K562 (cell line): ENCODE data around the gene TACR2. TPM values are rescaled to one million over a fixed set of nuclear protein-coding genes. Genes with fewer than 3 reads are reported as not detected.

Experiments used
- ATAC-seq: fragments of 200-7000 bp; cut with Tn5 transposase; 3 replicates; pipeline ENCODE4 v1.9.1; 2020; ENCODE audit warnings: moderate library complexity
- BruUV-seq: library from RNA; stranded (reverse); fragments of 400-500 nt; replicated peaks from 2 replicates; lab custom pipeline; 2021; lab: Mats Ljungman, UMichigan
- CTCF ChIA-PET: fragments of 300-600 bp; formaldehyde crosslinking; extraction: SDS; loops from one replicate; lab custom pipeline; 2021; ENCODE audit warnings: low intra/inter-chr PET ratio; lab: Yijun Ruan, JAX
- POLR2A ChIA-PET: fragments of 300-600, 350-650 bp; sonication (Branson Sonifier 250); formaldehyde crosslinking; extraction: SDS; loops from one replicate; lab custom pipeline; 2021; ENCODE audit warnings: antibody characterized with exemption, inconsistent platforms; lab: Yijun Ruan, JAX
- DNase-seq, 4 experiments: peaks; one replicate each; pipeline versions ENCODE4 v3.0.0 to v3.0.0-alpha.2; 2011 to 2018; ENCODE audit warnings: low spot score in 3 of 4, mixed read lengths in 3 of 4; ENCODE audit errors: extremely low read depth in 1 of 4
- FAIRE-seq: peaks from 2 replicates; lab custom pipeline; 2011; peaks lifted over from hg19 to GRCh38; lab: Jason Lieb, UNC
- H2AFZ ChIP-seq: 2 replicates; pipeline ENCODE4 v1.6.0; 2011; ENCODE audit warnings: low read depth, low read length, control low read depth, inconsistent platforms
- H3K27ac ChIP-seq: fragments of 200-600 bp; 3 replicates; pipeline ENCODE4 v1.8.0; 2011; ENCODE audit warnings: low read depth, mild to moderate bottlenecking, control low read depth, inconsistent platforms, low read length, moderate library complexity, mixed read lengths; ENCODE audit errors: extremely low read depth
- H3K27me3 ChIP-seq, 2 experiments: fragments of 300-600 bp in 1 of 2; 2 replicates in 1 of 2; 3 replicates in 1 of 2; pipeline versions ENCODE4 v1.6.0 to v1.8.0; 2011; ENCODE audit warnings: inconsistent platforms in 2 of 2, low read length in 2 of 2, mild to moderate bottlenecking in 1 of 2, mixed read lengths in 1 of 2, moderate library complexity in 1 of 2; ENCODE audit not compliant: control insufficient read depth in 2 of 2, insufficient read depth in 2 of 2
- H3K36me3 ChIP-seq: fragments of 300-600 bp; 3 replicates; pipeline ENCODE4 v1.8.0; 2011; ENCODE audit warnings: mild to moderate bottlenecking, low read length, inconsistent platforms; ENCODE audit not compliant: control insufficient read depth, insufficient read depth
- H3K4me1 ChIP-seq, 2 experiments: fragments of 200-600 bp in 1 of 2; replicated peaks in 1 of 2; 2 replicates in 1 of 2; 3 replicates in 1 of 2; pipeline versions ENCODE4 v1.5.1 to v1.8.0; 2011; ENCODE audit warnings: inconsistent platforms in 2 of 2, low read length in 2 of 2, mild to moderate bottlenecking in 1 of 2, mixed read lengths in 1 of 2, moderate library complexity in 1 of 2; ENCODE audit not compliant: control insufficient read depth in 2 of 2, insufficient read depth in 2 of 2
- H3K4me2 ChIP-seq: 2 replicates; pipeline ENCODE4 v1.6.1; 2011; ENCODE audit warnings: low read length, control low read depth, inconsistent platforms, mixed read lengths; ENCODE audit not compliant: insufficient read depth
- H3K4me3 ChIP-seq: fragments of 200-600 bp; sonication (generic), shearing (Covaris generic); 2 replicates; pipeline ENCODE4 v1.5.1; 2016; ENCODE audit warnings: control low read depth, inconsistent platforms
- H3K79me2 ChIP-seq: fragments of 200-600 bp; 3 replicates; pipeline ENCODE4 v1.8.0; 2011; ENCODE audit warnings: low read length, inconsistent platforms; ENCODE audit not compliant: control insufficient read depth, insufficient read depth
- H3K9ac ChIP-seq, 2 experiments: 2 replicates each; pipeline versions ENCODE4 v1.6.0 to v1.6.1; 2011; ENCODE audit warnings: low read depth in 2 of 2, low read length in 2 of 2, control low read depth in 1 of 2, inconsistent platforms in 1 of 2, mild to moderate bottlenecking in 1 of 2, mixed read lengths in 1 of 2; ENCODE audit not compliant: insufficient read depth in 1 of 2
- H3K9me1 ChIP-seq: one replicate; pipeline ENCODE4 v1.6.0; 2011; ENCODE audit warnings: inconsistent platforms, mild to moderate bottlenecking, low read length, moderate library complexity; ENCODE audit not compliant: control insufficient read depth, insufficient read depth
- H3K9me3 ChIP-seq: replicated peaks from 2 replicates; pipeline ENCODE4 v1.5.1; 2011; ENCODE audit warnings: low read depth, low read length, inconsistent platforms; ENCODE audit not compliant: control insufficient read depth, insufficient read depth
- H4K20me1 ChIP-seq: replicated peaks from 2 replicates; pipeline ENCODE4 v1.6.1; 2011; ENCODE audit warnings: low read length, inconsistent platforms, mixed read lengths; ENCODE audit not compliant: control insufficient read depth, insufficient read depth
- BHLHE40 ChIP-seq: IDR thresholded peaks from 2 replicates; pipeline ENCODE4 v1.6.1; 2011; ENCODE audit warnings: low read length, improper control_type of control experiment
- BRD4 ChIP-seq: fragments of 200-600 bp; sonication (generic); IDR thresholded peaks from 2 replicates; pipeline ENCODE4 v1.6.1; 2017; ENCODE audit warnings: inconsistent platforms
- MEF2A ChIP-seq: IDR thresholded peaks from 2 replicates; pipeline ENCODE4 v1.6.1; 2011; ENCODE audit warnings: low read depth, mild to moderate bottlenecking, low read length, moderate library complexity; ENCODE audit not compliant: control insufficient read depth
- MEF2D ChIP-seq: conservative IDR thresholded peaks from 2 replicates; pipeline ENCODE4 v1.6.1; 2016; ENCODE audit warnings: low read depth, missing genetic modification characterization, missing compliant biosample characterization
- PHF21A ChIP-seq: fragments of 450-650 bp; IDR thresholded peaks from 2 replicates; pipeline ENCODE4 v1.6.1; 2017; ENCODE audit warnings: low read depth, borderline replicate concordance
- RNF2 ChIP-seq: sonication (generic); IDR thresholded peaks from 2 replicates; pipeline ENCODE4 v1.6.1; 2016
- ZNF384 ChIP-seq: IDR thresholded peaks from 2 replicates; pipeline ENCODE4 v1.6.1; 2012; ENCODE audit warnings: low read depth, low read length, improper control_type of control experiment
- ZNF79 ChIP-seq: fragments of 250-450 bp; sonication (Bioruptor Pico); IDR thresholded peaks from 2 replicates; pipeline ENCODE4 v1.4.0; 2020; ENCODE audit warnings: low read depth, mild to moderate bottlenecking, moderate library complexity
- WGBS: fragments of 100-300 bp; shearing (Covaris generic); methylation state at CpG from one replicate; pipeline ENCODE4 v1.1.6; 2016; ENCODE audit warnings: low coverage, mixed read lengths; ENCODE audit not compliant: insufficient coverage; ENCODE audit errors: missing lambda C conversion rate; 5-methylcytosine and 5-hydroxymethylcytosine counted together
- in situ Hi-C: fragments of 300-500 bp; cut with MboI; formaldehyde crosslinking; loops from 4 replicates; pipeline ENCODE4 v1.15.0; 2018; ENCODE audit warnings: inconsistent platforms, mixed read lengths
- intact Hi-C: fragments of 100-400 bp; cut with micrococcal nuclease; formaldehyde crosslinking; loops from 2 replicates; pipeline ENCODE4 v1.14.2; 2022
- polyA plus RNA-seq, 8 experiments: library from polyadenylated mRNA; depleted of rRNA in 4 of 8; stranded (reverse) in 5 of 8; unstranded in 3 of 8; fragments of >200 nt; fragmentation: Nextera tagmentation in 2 of 8; fragmentation: Illumina TruSeq in 1 of 8; extraction: Ambion mirVana in 2 of 8; extraction: Trizol in 1 of 8; gene quantifications; 2 replicates each; pipeline versions ENCODE4 v1.2.1 to v1.2.3, GENCODE V29; 2011 to 2014; ENCODE audit warnings: inconsistent platforms in 1 of 8, missing spikeins in 1 of 8
- total RNA-seq, 7 experiments: library from RNA; depleted of rRNA in 6 of 7; stranded (reverse); fragments of >200 nt in 6 of 7; fragmentation: Illumina TruSeq in 2 of 7; extraction: Trizol in 2 of 7; gene quantifications; 2 replicates each; pipeline versions ENCODE4 v1.2.1 to v1.2.3, GENCODE V29; 2011 to 2021; ENCODE audit warnings: low replicate concordance in 1 of 7
- TF ChIP-seq, protein P1 (sequence below): fragments of 450-650 bp; IDR thresholded peaks from 2 replicates; pipeline ENCODE4 v1.6.1; 2016
- TF ChIP-seq, protein P2 (sequence below): IDR thresholded peaks from 2 replicates; pipeline ENCODE4 v1.6.1; 2016; ENCODE audit warnings: missing genetic modification characterization, missing compliant biosample characterization
- TF ChIP-seq, protein P3 (sequence below): fragments of 450-650 bp; IDR thresholded peaks from 2 replicates; pipeline ENCODE4 v1.6.1; 2016; ENCODE audit warnings: antibody characterized with exemption
- TF ChIP-seq, protein P4 (sequence below): fragments of 250-450 bp; sonication (Bioruptor Pico); IDR thresholded peaks from 2 replicates; pipeline ENCODE4 v1.8.0; 2022; ENCODE audit warnings: inconsistent platforms, mild to moderate bottlenecking, moderate library complexity, borderline replicate concordance
- TF ChIP-seq, protein P5 (sequence below): fragments of 450-650 bp; IDR thresholded peaks from 2 replicates; pipeline ENCODE4 v1.6.1; 2014; ENCODE audit warnings: low read depth, mild to moderate bottlenecking, moderate library complexity, borderline replicate concordance

Gene TACR2
- total and polyA plus RNA-seq, 9 of the 15 experiments (the other 6 are each of a cell fraction or from before 2014, with no cell fraction given), result not detected

DNA sequence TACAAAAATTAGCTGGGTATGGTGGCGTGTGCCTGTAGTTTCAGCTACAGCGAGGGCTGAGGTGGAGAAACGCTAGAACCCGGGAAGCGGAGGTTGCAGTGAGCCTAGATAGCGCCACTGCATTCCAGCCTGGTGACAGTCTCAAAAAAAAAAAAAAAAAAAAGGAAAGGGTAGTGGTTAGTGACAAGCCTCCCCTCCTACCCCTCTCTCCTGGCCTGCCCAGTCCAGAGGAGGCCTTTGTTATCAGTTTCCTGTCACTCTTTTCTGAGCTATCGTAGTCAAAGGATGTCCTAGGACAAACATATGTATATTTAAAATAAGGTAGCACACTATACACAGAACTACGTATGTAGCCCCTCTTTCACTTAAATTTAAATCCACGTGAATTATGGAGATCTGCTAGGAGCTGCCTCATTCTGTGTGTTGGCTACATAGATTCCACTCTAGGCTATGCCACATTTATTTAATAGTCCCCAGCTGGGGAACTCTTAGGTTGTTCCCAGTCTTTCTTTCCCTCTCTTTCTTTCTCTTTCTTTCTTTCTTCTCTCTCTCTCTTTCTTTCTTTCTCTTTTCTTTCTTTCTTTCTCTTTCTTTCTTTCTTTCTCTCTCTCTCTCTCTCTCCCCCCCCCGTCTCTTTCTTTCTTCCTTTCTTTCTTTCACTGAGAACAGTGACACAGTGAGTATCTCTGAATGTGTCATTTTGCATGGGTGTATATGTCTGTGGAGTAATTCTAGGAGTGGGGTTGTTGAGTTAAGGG is 38.5 kb upstream of the TACR2 start:
- H3K79me2 ChIP-seq, result no peaks in the 10 kb centered on the region
- no peak for FAIRE-seq
- TF ChIP-seq MEF2D (tag), result no peak
- TF ChIP-seq, protein P1, sequence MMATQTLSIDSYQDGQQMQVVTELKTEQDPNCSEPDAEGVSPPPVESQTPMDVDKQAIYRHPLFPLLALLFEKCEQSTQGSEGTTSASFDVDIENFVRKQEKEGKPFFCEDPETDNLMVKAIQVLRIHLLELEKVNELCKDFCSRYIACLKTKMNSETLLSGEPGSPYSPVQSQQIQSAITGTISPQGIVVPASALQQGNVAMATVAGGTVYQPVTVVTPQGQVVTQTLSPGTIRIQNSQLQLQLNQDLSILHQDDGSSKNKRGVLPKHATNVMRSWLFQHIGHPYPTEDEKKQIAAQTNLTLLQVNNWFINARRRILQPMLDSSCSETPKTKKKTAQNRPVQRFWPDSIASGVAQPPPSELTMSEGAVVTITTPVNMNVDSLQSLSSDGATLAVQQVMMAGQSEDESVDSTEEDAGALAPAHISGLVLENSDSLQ, result peak; percentile 54
- TF ChIP-seq BRD4, result no peak
- TF ChIP-seq ZNF79 (CRISPR knock-in tag), result no peak
- TF ChIP-seq, protein P2, sequence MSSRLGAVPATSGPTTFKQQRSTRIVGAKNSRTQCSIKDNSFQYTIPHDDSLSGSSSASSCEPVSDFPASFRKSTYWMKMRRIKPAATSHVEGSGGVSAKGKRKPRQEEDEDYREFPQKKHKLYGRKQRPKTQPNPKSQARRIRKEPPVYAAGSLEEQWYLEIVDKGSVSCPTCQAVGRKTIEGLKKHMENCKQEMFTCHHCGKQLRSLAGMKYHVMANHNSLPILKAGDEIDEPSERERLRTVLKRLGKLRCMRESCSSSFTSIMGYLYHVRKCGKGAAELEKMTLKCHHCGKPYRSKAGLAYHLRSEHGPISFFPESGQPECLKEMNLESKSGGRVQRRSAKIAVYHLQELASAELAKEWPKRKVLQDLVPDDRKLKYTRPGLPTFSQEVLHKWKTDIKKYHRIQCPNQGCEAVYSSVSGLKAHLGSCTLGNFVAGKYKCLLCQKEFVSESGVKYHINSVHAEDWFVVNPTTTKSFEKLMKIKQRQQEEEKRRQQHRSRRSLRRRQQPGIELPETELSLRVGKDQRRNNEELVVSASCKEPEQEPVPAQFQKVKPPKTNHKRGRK (tag), result peak; percentile 70
- TF ChIP-seq, protein P3, sequence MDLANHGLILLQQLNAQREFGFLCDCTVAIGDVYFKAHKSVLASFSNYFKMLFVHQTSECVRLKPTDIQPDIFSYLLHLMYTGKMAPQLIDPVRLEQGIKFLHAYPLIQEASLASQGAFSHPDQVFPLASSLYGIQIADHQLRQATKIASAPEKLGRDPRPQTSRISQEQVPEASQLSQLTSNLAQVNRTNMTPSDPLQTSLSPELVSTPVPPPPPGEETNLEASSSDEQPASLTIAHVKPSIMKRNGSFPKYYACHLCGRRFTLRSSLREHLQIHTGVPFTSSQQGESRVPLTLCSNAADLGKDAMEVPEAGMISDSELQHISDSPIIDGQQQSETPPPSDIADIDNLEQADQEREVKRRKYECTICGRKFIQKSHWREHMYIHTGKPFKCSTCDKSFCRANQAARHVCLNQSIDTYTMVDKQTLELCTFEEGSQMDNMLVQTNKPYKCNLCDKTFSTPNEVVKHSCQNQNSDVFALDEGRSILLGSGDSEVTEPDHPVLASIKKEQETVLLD, result no peak
- no peak for TF ChIP-seq PHF21A
- TF ChIP-seq BHLHE40, result no peak
- TF ChIP-seq, protein P4, sequence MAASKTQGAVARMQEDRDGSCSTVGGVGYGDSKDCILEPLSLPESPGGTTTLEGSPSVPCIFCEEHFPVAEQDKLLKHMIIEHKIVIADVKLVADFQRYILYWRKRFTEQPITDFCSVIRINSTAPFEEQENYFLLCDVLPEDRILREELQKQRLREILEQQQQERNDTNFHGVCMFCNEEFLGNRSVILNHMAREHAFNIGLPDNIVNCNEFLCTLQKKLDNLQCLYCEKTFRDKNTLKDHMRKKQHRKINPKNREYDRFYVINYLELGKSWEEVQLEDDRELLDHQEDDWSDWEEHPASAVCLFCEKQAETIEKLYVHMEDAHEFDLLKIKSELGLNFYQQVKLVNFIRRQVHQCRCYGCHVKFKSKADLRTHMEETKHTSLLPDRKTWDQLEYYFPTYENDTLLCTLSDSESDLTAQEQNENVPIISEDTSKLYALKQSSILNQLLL, result no peak
- TF ChIP-seq MEF2A, result no peak
- TF ChIP-seq, protein P5, sequence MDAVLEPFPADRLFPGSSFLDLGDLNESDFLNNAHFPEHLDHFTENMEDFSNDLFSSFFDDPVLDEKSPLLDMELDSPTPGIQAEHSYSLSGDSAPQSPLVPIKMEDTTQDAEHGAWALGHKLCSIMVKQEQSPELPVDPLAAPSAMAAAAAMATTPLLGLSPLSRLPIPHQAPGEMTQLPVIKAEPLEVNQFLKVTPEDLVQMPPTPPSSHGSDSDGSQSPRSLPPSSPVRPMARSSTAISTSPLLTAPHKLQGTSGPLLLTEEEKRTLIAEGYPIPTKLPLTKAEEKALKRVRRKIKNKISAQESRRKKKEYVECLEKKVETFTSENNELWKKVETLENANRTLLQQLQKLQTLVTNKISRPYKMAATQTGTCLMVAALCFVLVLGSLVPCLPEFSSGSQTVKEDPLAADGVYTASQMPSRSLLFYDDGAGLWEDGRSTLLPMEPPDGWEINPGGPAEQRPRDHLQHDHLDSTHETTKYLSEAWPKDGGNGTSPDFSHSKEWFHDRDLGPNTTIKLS, result no peak
- no peak for TF ChIP-seq RNF2
- peak; percentile 52 for TF ChIP-seq ZNF384

More for the DNA sequence above, 38.5 kb upstream of the TACR2 start:
- in situ Hi-C loops, result no loop called here
- DNase-seq, result no peak
- H3K4me1 ChIP-seq, result peaks cover 14 to 18% of the 10 kb centered on the region in 2 experiments
- no peak overlapping the region for H3K4me3 ChIP-seq
- no peak overlapping the region for H2AFZ ChIP-seq
- H3K27ac ChIP-seq, result no peak overlapping the region
- no peaks in the 10 kb centered on the region for H3K9me3 ChIP-seq
- WGBS, result 28% methylated on average over 9 of the region's 10 CpGs
- no TSS peak for BruUV-seq
- 0 out of 5 replicates have a peak, but pooled peaks cover 0 to 9% of the 10 kb centered on the region in 2 experiments for H3K27me3 ChIP-seq
- no peaks in the 10 kb centered on the region for H4K20me1 ChIP-seq
- ChIA-PET POLR2A (interaction anchor here (0.7 kb wide), 1 partner anchor 496 kb away, joined by 3 read pairs; no protein-coding TSS in a partner anchor), CTCF (no interaction called here)
- H3K4me2 ChIP-seq, result no peak overlapping the region
- no peak for ATAC-seq
- no peaks in the 10 kb centered on the region for H3K9me1 ChIP-seq
- H3K36me3 ChIP-seq, result no peaks in the 10 kb centered on the region
- intact Hi-C loops, result no loop called here
- H3K9ac ChIP-seq, result no peak overlapping the region
